Stimulated activated naive CD8-positive, alpha-beta T cell treated with anti-CD3 and anti-CD28 coated beads, Interleukin-15, amount 100 ng/mL, for 72 hours (primary cell): ENCODE results near the gene TBX2.

Experiments used
- ATAC-seq: fragments of 150-1000 bp; cut with Tn5 transposase; 2 replicates; pipeline ENCODE4 v1.10.0; 2021; ENCODE audit warnings: mild to moderate bottlenecking, moderate library complexity
- DNase-seq, 2 donors: peaks; one replicate each; pipeline ENCODE4 v3.0.0; 2021 to 2022
- H3K27ac Mint-ChIP-seq, 2 donors: one replicate each; pipeline ENCODE4 v1.8.0; 2022; ENCODE audit warnings: mild to moderate bottlenecking in 2 of 2, mixed read lengths in 2 of 2, moderate library complexity in 2 of 2
- H3K27me3 Mint-ChIP-seq: one replicate; pipeline ENCODE4 v1.8.0; 2022; ENCODE audit warnings: mixed read lengths
- H3K4me1 Mint-ChIP-seq: one replicate; pipeline ENCODE4 v1.8.0; 2022; ENCODE audit warnings: mild to moderate bottlenecking, mixed read lengths
- H3K4me3 Mint-ChIP-seq, 2 donors: one replicate each; pipeline ENCODE4 v1.8.0; 2022; ENCODE audit warnings: mild to moderate bottlenecking in 2 of 2, mixed read lengths in 2 of 2, moderate library complexity in 1 of 2
- H3K9me3 Mint-ChIP-seq, 2 donors: one replicate each; pipeline ENCODE4 v1.8.0; 2022; ENCODE audit warnings: mixed read lengths in 2 of 2

Gene TBX2

GRCh38 chr17:61364463-61364846 is 35.2 kb upstream of the TBX2 start:
- ATAC-seq: no peak
- Mint-ChIP-seq H3K4me3 (no peak overlapping the region), H3K4me1 (no peaks in the 10 kb centered on the region), H3K27me3 (no peaks in the 10 kb centered on the region), H3K9me3 (no peaks in the 10 kb centered on the region), H3K27ac (no peak overlapping the region)
- no peak for DNase-seq

GRCh38 chr17:61366076-61366714 is 33.4 kb upstream of the TBX2 start:
- Mint-ChIP-seq H3K27ac (no peak overlapping the region), H3K4me3 (no peak overlapping the region), H3K9me3 (no peaks in the 10 kb centered on the region), H3K4me1 (no peaks in the 10 kb centered on the region), H3K27me3 (no peaks in the 10 kb centered on the region)
- no peak for ATAC-seq
- DNase-seq: no peak

- DNase-seq (no peak), ATAC-seq (no peak)
- no peaks in the 10 kb centered on the region for H3K27me3 Mint-ChIP-seq
Observed at GRCh38 chr17:61366715-61367413, 32.8 kb upstream of the TBX2 start.

GRCh38 chr17:61368049-61368831 is 31.4 kb upstream of the TBX2 start:
- ATAC-seq (no peak), DNase-seq (no peak)
- Mint-ChIP-seq H3K27ac (no peak overlapping the region), H3K4me1 (no peaks in the 10 kb centered on the region), H3K27me3 (no peaks in the 10 kb centered on the region), H3K4me3 (no peak overlapping the region), H3K9me3 (no peaks in the 10 kb centered on the region)

More at GRCh38 chr17:61366715-61367413, 32.8 kb upstream of the TBX2 start:
- H3K4me1 Mint-ChIP-seq: no peaks in the 10 kb centered on the region
- H3K9me3 Mint-ChIP-seq: no peaks in the 10 kb centered on the region
- H3K27ac Mint-ChIP-seq: no peak overlapping the region
- no peak overlapping the region for H3K4me3 Mint-ChIP-seq

GRCh38 chr17:61368832-61369450 is 30.7 kb upstream of the TBX2 start:
- H3K27ac Mint-ChIP-seq: peak overlapping the region in 1 of 2 donors; percentile 43
- no peaks in the 10 kb centered on the region for H3K4me1 Mint-ChIP-seq
- no peak for ATAC-seq
- H3K9me3 Mint-ChIP-seq: no peaks in the 10 kb centered on the region
- no peaks in the 10 kb centered on the region for H3K27me3 Mint-ChIP-seq
- no peak for DNase-seq
- no peak overlapping the region for H3K4me3 Mint-ChIP-seq

GRCh38 chr17:61369751-61370150 is 29.9 kb upstream of the TBX2 start:
- H3K9me3 Mint-ChIP-seq: no peaks in the 10 kb centered on the region
- ATAC-seq: no peak
- no peaks in the 10 kb centered on the region for H3K4me1 Mint-ChIP-seq
- no peak overlapping the region for H3K4me3 Mint-ChIP-seq
- no peak overlapping the region for H3K27ac Mint-ChIP-seq
- no peaks in the 10 kb centered on the region for H3K27me3 Mint-ChIP-seq
- no peak for DNase-seq

- Mint-ChIP-seq H3K27me3 (no peaks in the 10 kb centered on the region), H3K27ac (no peak overlapping the region), H3K9me3 (no peaks in the 10 kb centered on the region), H3K4me3 (no peak overlapping the region), H3K4me1 (no peaks in the 10 kb centered on the region)
- no peak for ATAC-seq
- no peak for DNase-seq
Observed at GRCh38 chr17:61371179-61371578, 28.5 kb upstream of the TBX2 start.

- DNase-seq: no peak
- no peaks in the 10 kb centered on the region for H3K9me3 Mint-ChIP-seq
- no peaks in the 10 kb centered on the region for H3K27me3 Mint-ChIP-seq
- ATAC-seq: no peak
- H3K27ac Mint-ChIP-seq: no peak overlapping the region
- no peak overlapping the region for H3K4me3 Mint-ChIP-seq
- no peaks in the 10 kb centered on the region for H3K4me1 Mint-ChIP-seq
Observed at GRCh38 chr17:61371606-61372005, 28.0 kb upstream of the TBX2 start.

GRCh38 chr17:61372436-61372835 is 27.2 kb upstream of the TBX2 start:
- ATAC-seq (no peak), DNase-seq (no peak)
- Mint-ChIP-seq H3K27me3 (no peaks in the 10 kb centered on the region), H3K9me3 (no peaks in the 10 kb centered on the region), H3K4me1 (no peaks in the 10 kb centered on the region), H3K27ac (no peak overlapping the region), H3K4me3 (no peak overlapping the region)

- no peaks in the 10 kb centered on the region for H3K9me3 Mint-ChIP-seq
- no peaks in the 10 kb centered on the region for H3K4me1 Mint-ChIP-seq
- no peak for DNase-seq
- peak overlapping the region in 1 of 2 donors; percentile 72 for H3K27ac Mint-ChIP-seq
- no peaks in the 10 kb centered on the region for H3K27me3 Mint-ChIP-seq
- no peak for ATAC-seq
- no peak overlapping the region for H3K4me3 Mint-ChIP-seq
Observed at GRCh38 chr17:61376931-61377838, 22.5 kb upstream of the TBX2 start.

- DNase-seq (no peak), ATAC-seq (no peak)
- H3K4me1 Mint-ChIP-seq: no peaks in the 10 kb centered on the region
- no peak overlapping the region for H3K4me3 Mint-ChIP-seq
- H3K27me3 Mint-ChIP-seq: no peaks in the 10 kb centered on the region
- H3K27ac Mint-ChIP-seq: no peak overlapping the region
- no peaks in the 10 kb centered on the region for H3K9me3 Mint-ChIP-seq
Observed at GRCh38 chr17:61378658-61379456, 20.8 kb upstream of the TBX2 start.

- ATAC-seq: no peak
- no peaks in the 10 kb centered on the region for H3K27me3 Mint-ChIP-seq
- no peaks in the 10 kb centered on the region for H3K4me1 Mint-ChIP-seq
- no peak overlapping the region for H3K4me3 Mint-ChIP-seq
- DNase-seq: no peak
- no peak overlapping the region for H3K27ac Mint-ChIP-seq
- no peaks in the 10 kb centered on the region for H3K9me3 Mint-ChIP-seq
Observed at GRCh38 chr17:61379457-61380216, 20.0 kb upstream of the TBX2 start.

- ATAC-seq (no peak), DNase-seq (no peak)
- no peaks in the 10 kb centered on the region for H3K4me1 Mint-ChIP-seq
- no peak overlapping the region for H3K27ac Mint-ChIP-seq
- no peak overlapping the region for H3K4me3 Mint-ChIP-seq
- H3K9me3 Mint-ChIP-seq: no peaks in the 10 kb centered on the region
- no peaks in the 10 kb centered on the region for H3K27me3 Mint-ChIP-seq
Observed at GRCh38 chr17:61380217-61380835, 19.3 kb upstream of the TBX2 start.
